HG03432 (cell line): Measurements from ENCODE around the gene ACOXL.

Experiments used
- ATAC-seq: cut with Tn5 transposase; IDR thresholded peaks from one replicate; pipeline ENCODE4 v1.9.1; 2021; ENCODE audit warnings: mild to moderate bottlenecking, moderate library complexity; ENCODE audit not compliant: unreplicated experiment

Gene ACOXL

GRCh38 chr2:110718382-110718781, 14.0 kb upstream of the ACOXL start:
- no peak for ATAC-seq

GRCh38 chr2:110718990-110719389, 13.4 kb upstream of the ACOXL start:
- ATAC-seq: no peak

GRCh38 chr2:110720547-110720946, 11.8 kb upstream of the ACOXL start:
- no peak for ATAC-seq

- ATAC-seq: no peak
Observed at GRCh38 chr2:110724820-110725219, 7.6 kb upstream of the ACOXL start.

- no peak for ATAC-seq
Observed at GRCh38 chr2:110725370-110725769, 7.0 kb upstream of the ACOXL start.

- no peak for ATAC-seq
Observed at GRCh38 chr2:110725859-110726258, 6.5 kb upstream of the ACOXL start.

- no peak for ATAC-seq
Observed at GRCh38 chr2:110726285-110726684, 6.1 kb upstream of the ACOXL start.

- no peak for ATAC-seq
Observed at GRCh38 chr2:110727923-110728322, 4.5 kb upstream of the ACOXL start.

- ATAC-seq: no peak
Observed at GRCh38 chr2:110729106-110729505, 3.3 kb upstream of the ACOXL start.

- no peak for ATAC-seq
Observed at GRCh38 chr2:110731064-110731463, 1.3 kb upstream of the ACOXL start.

GRCh38 chr2:110735366-110735765, 3.0 kb downstream of the ACOXL start:
- no peak for ATAC-seq

- no peak for ATAC-seq
Observed at GRCh38 chr2:110737783-110738182, 5.4 kb downstream of the ACOXL start.

GRCh38 chr2:110740747-110741349, 8.5 kb downstream of the ACOXL start:
- ATAC-seq: no peak

- ATAC-seq: no peak
Observed at GRCh38 chr2:110741491-110741980, 9.2 kb downstream of the ACOXL start.

GRCh38 chr2:110742412-110742811, 10.0 kb downstream of the ACOXL start:
- ATAC-seq: no peak

GRCh38 chr2:110743600-110743999, 11.2 kb downstream of the ACOXL start:
- no peak for ATAC-seq

- no peak for ATAC-seq
Observed at GRCh38 chr2:110744429-110744828, 12.1 kb downstream of the ACOXL start.

GRCh38 chr2:110745048-110745447, 12.7 kb downstream of the ACOXL start:
- ATAC-seq: no peak

GRCh38 chr2:110746586-110747521, 14.5 kb downstream of the ACOXL start:
- ATAC-seq: no peak

- no peak for ATAC-seq
Observed at GRCh38 chr2:110747522-110748488, 15.4 kb downstream of the ACOXL start.

GRCh38 chr2:110748489-110748867, 16.1 kb downstream of the ACOXL start:
- ATAC-seq: peak; percentile 97
